ENCODE measurements around the gene SULT1A1. TPM values are rescaled to one million over a fixed set of nuclear protein-coding genes. Genes with fewer than 3 reads are reported as not detected.

The SULT1A1 gene
- total RNA-seq, 2 donors from 2014 or later: 8.2 to 15.6 TPM

Other genes with a start within 250 kb of the SULT1A1 start
- 1 to 10 TPM; 2.3 to 5.2 TPM for gene NPIPB6, start 246.5 kb downstream of the SULT1A1 start, total RNA-seq
- gene EIF3CL, start 206.2 kb downstream of the SULT1A1 start, total RNA-seq: 10 to 100 TPM; 22.0 to 37.6 TPM
- gene NPIPB7, start 137.7 kb downstream of the SULT1A1 start, total RNA-seq: under 1 TPM in 1 of 2 donors, not detected in 1; 0.19 TPM
- gene CLN3, start 118.0 kb downstream of the SULT1A1 start, total RNA-seq: 10 to 100 TPM; 19.3 to 25.8 TPM
- 1 to 10 TPM in 1 of 2 donors, under 1 TPM in 1; 0.93 to 2.9 TPM for gene APOBR, start 115.4 kb downstream of the SULT1A1 start, total RNA-seq
- gene IL27, start 103.2 kb downstream of the SULT1A1 start, total RNA-seq: not detected
- not detected for gene NUPR1, start 71.1 kb downstream of the SULT1A1 start, total RNA-seq
- 10 to 100 TPM; 10.7 to 22.1 TPM for gene SGF29, start 56.1 kb downstream of the SULT1A1 start, total RNA-seq
- under 1 TPM; 0.30 to 0.54 TPM for gene SULT1A2, start 13.0 kb downstream of the SULT1A1 start, total RNA-seq
- under 1 TPM in 1 of 2 donors, not detected in 1; 0.36 TPM for gene NPIPB8, start 28.0 kb upstream of the SULT1A1 start, total RNA-seq
- 100 to 1,000 TPM; 467 to 604 TPM for gene EIF3C, start 101.4 kb upstream of the SULT1A1 start, total RNA-seq
- gene NPIPB9, start 141.7 kb upstream of the SULT1A1 start, total RNA-seq: 1 to 10 TPM; 4.6 to 5.6 TPM
- gene ATXN2L, start 213.0 kb upstream of the SULT1A1 start, total RNA-seq: 100 to 1,000 TPM; 317 to 377 TPM
- gene TUFM, start 236.3 kb upstream of the SULT1A1 start, total RNA-seq: 100 to 1,000 TPM; 235 to 315 TPM